Nephron (organoid): ENCODE data around the gene DGCR8.
A peak's percentile ranks its signal among the peaks of the same experiment; 100 is the strongest.

Source experiments
- H3K27ac Mint-ChIP-seq, 3 experiments: 2 replicates each; pipeline ENCODE4 v1.8.0; 2020; ENCODE audit warnings: mixed read lengths in 3 of 3, mild to moderate bottlenecking in 2 of 3, moderate library complexity in 1 of 3
- H3K27me3 Mint-ChIP-seq: 2 replicates; pipeline ENCODE4 v1.8.0; 2021; ENCODE audit warnings: low read depth, mild to moderate bottlenecking, moderate library complexity, mixed read lengths
- H3K36me3 Mint-ChIP-seq: 2 replicates; pipeline ENCODE4 v1.8.0; 2020; ENCODE audit warnings: low read depth, mixed read lengths
- H3K4me1 Mint-ChIP-seq: 2 replicates; pipeline ENCODE4 v1.8.0; 2020; ENCODE audit warnings: mixed read lengths
- H3K4me3 Mint-ChIP-seq, 3 experiments: 2 replicates each; pipeline ENCODE4 v1.8.0; 2020; ENCODE audit warnings: mild to moderate bottlenecking in 3 of 3, mixed read lengths in 3 of 3, moderate library complexity in 2 of 3
- H3K9me3 Mint-ChIP-seq: 2 replicates; pipeline ENCODE4 v1.8.0; 2020; ENCODE audit warnings: mixed read lengths
- TF ChIP-seq, protein P1 (sequence below), 3 experiments: fragments of 200-600 bp; sonication (generic); IDR thresholded peaks; one replicate each; pipeline ENCODE4 v1.5.0; 2021; ENCODE audit warnings: antibody characterized with exemption in 3 of 3; ENCODE audit not compliant: unreplicated experiment in 3 of 3

The DGCR8 gene

DNA sequence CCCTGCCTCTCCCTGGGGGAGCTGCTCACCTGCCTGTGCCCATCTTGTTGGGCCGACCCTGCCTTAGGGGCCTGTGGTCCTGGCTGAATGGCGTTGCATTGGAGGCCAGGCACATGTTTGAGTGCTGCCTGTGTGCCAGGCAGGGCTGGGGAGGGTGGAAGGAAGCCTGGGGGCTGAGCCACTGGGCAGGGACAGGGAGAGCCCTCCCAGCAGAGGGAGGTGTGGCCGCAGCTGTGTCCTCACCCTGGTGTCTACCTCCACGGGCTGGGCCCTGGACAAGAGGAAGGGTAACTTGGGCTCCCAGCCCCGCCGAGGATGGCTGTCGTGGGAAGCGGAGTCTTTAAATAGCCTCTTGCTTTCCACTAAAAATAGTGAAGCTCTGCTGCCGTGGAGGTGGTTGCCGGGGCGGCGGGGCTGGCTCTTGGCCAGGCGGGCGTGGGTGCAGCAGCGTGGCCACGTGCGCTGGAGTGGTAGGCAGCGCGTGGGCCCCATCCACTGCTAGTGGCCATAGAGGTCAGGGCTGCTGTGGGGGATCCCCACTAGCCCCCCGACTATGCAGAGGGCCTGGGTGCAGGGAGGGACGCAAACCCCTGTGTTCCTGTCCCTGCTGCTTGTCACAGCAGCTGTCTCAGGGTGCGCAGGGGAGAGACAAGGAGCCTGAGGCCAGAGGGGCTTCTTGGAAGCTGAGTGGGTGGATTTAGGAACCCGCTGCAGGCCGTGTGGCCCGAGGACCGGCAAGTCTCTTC, 57.8 kb downstream of the DGCR8 start:
- no peaks in the 10 kb centered on the region for H3K27me3 Mint-ChIP-seq
- peak overlapping the region in 1 of 3 experiments; percentile 27 for H3K4me3 Mint-ChIP-seq
- TF ChIP-seq, protein P1, sequence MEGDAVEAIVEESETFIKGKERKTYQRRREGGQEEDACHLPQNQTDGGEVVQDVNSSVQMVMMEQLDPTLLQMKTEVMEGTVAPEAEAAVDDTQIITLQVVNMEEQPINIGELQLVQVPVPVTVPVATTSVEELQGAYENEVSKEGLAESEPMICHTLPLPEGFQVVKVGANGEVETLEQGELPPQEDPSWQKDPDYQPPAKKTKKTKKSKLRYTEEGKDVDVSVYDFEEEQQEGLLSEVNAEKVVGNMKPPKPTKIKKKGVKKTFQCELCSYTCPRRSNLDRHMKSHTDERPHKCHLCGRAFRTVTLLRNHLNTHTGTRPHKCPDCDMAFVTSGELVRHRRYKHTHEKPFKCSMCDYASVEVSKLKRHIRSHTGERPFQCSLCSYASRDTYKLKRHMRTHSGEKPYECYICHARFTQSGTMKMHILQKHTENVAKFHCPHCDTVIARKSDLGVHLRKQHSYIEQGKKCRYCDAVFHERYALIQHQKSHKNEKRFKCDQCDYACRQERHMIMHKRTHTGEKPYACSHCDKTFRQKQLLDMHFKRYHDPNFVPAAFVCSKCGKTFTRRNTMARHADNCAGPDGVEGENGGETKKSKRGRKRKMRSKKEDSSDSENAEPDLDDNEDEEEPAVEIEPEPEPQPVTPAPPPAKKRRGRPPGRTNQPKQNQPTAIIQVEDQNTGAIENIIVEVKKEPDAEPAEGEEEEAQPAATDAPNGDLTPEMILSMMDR (IDR thresholded peaks at IDR 0.05; ENCODE audit: unreplicated experiment in 3 of 3), result no peak
- H3K4me1 Mint-ChIP-seq, result peaks cover 23% of the 10 kb centered on the region
- H3K36me3 Mint-ChIP-seq, result no peaks in the 10 kb centered on the region
- peak overlapping the region in 2 of 3 experiments; percentile 53 to 70 for H3K27ac Mint-ChIP-seq
- no peaks in the 10 kb centered on the region for H3K9me3 Mint-ChIP-seq

DNA sequence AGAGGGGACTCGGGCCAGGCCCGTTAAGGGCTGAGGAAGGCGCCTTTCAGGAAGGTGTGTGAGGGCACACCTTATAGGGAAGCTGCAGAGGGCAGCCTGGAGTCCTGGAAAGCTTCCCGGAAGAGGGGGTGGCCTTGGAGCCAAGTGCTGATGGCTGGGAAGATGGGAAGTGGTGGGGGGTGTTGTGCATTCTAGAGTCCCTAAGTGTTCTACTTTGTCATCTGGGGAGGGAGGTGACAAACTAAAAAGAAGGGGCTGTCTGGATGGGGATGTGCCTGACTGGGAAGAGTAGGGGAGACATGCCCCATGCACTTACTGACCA, 58.3 kb downstream of the DGCR8 start:
- no peak overlapping the region for H3K4me3 Mint-ChIP-seq
- TF ChIP-seq, protein P1 (IDR thresholded peaks at IDR 0.05; ENCODE audit: unreplicated experiment in 3 of 3), result no peak
- no peaks in the 10 kb centered on the region for H3K27me3 Mint-ChIP-seq
- no peaks in the 10 kb centered on the region for H3K9me3 Mint-ChIP-seq
- no peaks in the 10 kb centered on the region for H3K36me3 Mint-ChIP-seq
- H3K4me1 Mint-ChIP-seq, result peaks cover 17% of the 10 kb centered on the region
- H3K27ac Mint-ChIP-seq, result peak overlapping the region in 1 of 3 experiments; percentile 53

DNA sequence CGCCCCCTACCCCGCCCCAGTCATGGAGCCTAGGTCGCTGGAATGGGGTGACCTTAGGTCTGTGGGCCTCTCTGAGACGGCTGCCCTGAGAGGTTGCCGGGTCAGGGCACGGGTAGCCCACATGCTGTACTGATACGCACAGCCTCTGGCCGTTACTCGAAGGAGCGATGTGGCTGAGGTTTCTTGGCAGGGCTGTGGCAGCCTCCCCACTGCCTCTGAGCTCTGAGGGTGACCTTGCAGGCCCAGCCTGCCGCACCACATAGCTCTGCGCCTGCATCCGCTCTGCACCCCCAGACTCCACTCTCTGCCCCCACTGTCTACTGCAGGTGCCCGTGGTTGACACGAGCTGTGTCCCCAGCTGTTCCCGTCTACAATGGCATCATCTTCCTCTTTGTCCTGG, 58.8 kb downstream of the DGCR8 start:
- no peaks in the 10 kb centered on the region for H3K36me3 Mint-ChIP-seq
- peaks cover 17% of the 10 kb centered on the region for H3K4me1 Mint-ChIP-seq
- no peaks in the 10 kb centered on the region for H3K9me3 Mint-ChIP-seq

DNA sequence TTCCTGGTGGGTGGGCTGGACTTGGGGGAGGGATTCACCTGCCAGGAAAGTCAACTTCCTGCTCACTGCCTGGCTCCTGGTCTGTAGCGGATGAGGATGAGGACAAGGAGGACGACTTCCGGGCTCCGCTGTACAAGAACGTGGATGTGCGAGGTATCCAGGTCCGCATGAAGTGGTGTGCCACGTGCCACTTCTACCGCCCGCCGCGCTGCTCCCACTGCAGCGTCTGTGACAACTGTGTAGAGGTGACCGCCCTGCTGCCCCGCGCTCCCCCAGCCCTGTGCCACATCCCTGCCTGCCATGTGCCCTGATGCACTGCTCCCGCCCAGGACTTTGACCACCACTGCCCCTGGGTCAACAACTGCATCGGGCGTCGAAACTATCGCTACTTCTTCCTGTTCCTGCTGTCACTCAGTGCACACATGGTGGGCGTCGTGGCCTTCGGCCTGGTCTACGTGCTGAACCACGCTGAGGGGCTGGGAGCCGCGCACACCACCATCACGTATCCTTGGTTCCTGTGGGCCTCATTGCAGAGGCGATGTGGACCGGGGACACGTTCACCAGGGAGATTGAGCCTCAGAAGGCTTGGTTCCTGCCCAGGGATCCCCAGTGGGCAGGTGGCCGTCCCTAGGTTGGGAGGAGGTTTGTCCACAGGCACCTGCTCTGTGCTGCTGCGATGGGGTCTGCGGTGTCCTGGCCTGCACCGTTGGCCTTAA, 59.5 kb downstream of the DGCR8 start:
- Mint-ChIP-seq H3K27me3 (no peaks in the 10 kb centered on the region), H3K9me3 (no peaks in the 10 kb centered on the region), H3K4me1 (peaks cover 17% of the 10 kb centered on the region), H3K27ac (no peak overlapping the region), H3K4me3 (no peak overlapping the region), H3K36me3 (no peaks in the 10 kb centered on the region)
- TF ChIP-seq, protein P1 (IDR thresholded peaks at IDR 0.05; ENCODE audit: unreplicated experiment in 3 of 3), result no peak

More for the DNA sequence above, 58.8 kb downstream of the DGCR8 start:
- no peaks in the 10 kb centered on the region for H3K27me3 Mint-ChIP-seq
- TF ChIP-seq, protein P1 (IDR thresholded peaks at IDR 0.05; ENCODE audit: unreplicated experiment in 3 of 3), result no peak
- H3K27ac Mint-ChIP-seq, result no peak overlapping the region
- H3K4me3 Mint-ChIP-seq, result no peak overlapping the region

DNA sequence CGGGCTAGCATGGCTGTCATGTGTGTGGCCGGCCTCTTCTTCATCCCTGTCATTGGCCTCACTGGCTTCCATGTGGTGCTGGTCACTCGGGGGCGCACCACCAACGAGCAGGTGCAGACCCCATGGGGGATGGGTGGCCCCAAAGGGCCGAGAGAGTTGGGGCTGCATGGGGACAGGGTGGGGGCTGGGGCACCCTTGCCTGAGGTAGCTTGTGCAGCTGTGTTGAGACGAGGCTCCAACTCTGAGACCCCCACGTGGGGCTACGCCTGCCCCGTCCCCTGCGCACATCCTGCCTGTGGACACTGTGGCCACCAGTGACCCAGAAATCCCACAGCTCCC, 60.0 kb downstream of the DGCR8 start:
- Mint-ChIP-seq H3K36me3 (no peaks in the 10 kb centered on the region), H3K9me3 (no peaks in the 10 kb centered on the region), H3K4me3 (no peak overlapping the region), H3K27ac (no peak overlapping the region), H3K4me1 (peaks cover 17% of the 10 kb centered on the region), H3K27me3 (no peaks in the 10 kb centered on the region)
- TF ChIP-seq, protein P1 (IDR thresholded peaks at IDR 0.05; ENCODE audit: unreplicated experiment in 3 of 3), result no peak
